ENCODE results near the gene C16orf96.
A peak's percentile ranks its signal among the peaks of the same experiment; 100 is the strongest.

The C16orf96 gene

GRCh38 chr16:4603624-4604170 is 47.6 kb downstream of the C16orf96 start:
- DNase-seq: no peak

DNA sequence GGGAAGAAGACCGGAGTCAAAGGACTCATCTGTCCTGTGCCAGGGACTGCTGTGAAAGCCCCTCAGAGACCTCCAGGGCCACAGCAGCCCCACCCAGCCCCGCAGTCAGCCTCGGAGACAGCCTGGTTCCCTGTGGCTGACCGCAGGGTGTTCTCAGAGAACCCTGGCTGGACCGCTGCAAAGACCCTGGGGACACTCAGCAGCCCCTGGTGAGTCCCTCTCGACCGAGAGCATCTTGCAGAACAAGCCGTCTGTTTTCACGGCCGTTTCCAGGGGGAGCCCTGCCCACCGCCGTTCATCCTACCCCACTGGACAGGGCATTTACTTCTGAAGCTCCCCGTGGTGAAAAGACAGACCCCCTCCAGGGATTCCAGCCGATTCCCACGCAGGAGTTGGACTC is 48.3 kb downstream of the C16orf96 start:
- DNase-seq: no peak

GRCh38 chr16:4606354-4606753 is 50.2 kb downstream of the C16orf96 start:
- no peak for DNase-seq

DNA sequence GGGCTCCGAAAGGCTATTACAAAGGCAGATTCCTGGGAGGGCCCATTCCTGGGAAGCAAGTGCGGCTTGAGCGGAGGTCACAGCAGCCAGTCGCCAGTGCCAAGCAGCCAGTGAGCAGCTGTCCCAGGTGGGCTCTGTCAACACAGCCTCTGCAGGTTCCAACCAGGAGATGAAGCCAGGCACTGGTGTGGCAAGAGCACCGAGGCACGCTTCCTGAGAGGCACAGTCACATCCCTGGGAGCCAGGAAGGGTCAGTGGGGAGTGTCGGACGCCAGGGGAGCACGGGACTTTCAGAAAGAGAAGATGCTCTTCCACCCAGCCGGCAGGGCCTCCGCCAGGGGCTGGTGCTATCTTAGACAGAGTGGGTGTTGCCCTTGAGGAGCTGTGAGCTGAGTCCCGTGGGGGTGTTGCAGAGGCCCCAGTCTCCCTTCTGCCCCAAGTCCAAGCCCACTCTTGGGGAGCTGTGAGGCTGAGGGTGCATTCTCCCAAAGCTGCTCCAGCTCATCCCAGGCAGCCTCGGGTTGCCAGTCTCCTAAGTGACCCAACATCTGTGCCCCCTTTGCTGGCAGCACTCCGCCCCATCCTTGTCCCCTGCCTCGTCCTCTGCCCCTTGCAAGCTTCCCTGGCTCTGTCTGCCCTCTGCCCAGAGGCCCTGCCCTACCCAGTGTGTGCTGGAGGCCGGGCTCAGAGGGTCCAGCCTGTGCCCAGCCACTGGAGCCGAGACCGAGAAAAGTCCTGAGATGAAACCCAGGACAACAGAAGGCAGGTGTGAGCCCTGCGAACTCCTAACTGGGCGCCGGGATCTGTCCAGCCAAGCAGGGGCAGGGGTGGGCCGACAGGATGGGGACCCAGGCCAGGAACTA is 51.9 kb downstream of the C16orf96 start:
- no peak for DNase-seq

DNA sequence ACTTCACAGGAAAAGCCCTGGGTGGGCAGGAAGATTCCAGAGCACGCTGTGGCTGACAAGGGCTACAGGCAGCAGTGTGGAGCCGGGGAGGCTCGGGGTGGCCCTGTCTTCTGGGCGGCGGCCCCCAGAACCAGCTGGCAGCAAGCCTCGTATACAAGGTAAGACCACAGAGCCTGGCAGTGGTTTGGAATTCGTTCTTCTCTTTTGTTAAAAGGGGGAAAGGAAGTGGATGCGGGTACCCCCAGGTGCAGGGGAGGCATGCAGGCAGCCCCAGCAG is 52.5 kb downstream of the C16orf96 start:
- DNase-seq: no peak

GRCh38 chr16:4609200-4610010 is 53.3 kb downstream of the C16orf96 start:
- no peak for DNase-seq

DNA sequence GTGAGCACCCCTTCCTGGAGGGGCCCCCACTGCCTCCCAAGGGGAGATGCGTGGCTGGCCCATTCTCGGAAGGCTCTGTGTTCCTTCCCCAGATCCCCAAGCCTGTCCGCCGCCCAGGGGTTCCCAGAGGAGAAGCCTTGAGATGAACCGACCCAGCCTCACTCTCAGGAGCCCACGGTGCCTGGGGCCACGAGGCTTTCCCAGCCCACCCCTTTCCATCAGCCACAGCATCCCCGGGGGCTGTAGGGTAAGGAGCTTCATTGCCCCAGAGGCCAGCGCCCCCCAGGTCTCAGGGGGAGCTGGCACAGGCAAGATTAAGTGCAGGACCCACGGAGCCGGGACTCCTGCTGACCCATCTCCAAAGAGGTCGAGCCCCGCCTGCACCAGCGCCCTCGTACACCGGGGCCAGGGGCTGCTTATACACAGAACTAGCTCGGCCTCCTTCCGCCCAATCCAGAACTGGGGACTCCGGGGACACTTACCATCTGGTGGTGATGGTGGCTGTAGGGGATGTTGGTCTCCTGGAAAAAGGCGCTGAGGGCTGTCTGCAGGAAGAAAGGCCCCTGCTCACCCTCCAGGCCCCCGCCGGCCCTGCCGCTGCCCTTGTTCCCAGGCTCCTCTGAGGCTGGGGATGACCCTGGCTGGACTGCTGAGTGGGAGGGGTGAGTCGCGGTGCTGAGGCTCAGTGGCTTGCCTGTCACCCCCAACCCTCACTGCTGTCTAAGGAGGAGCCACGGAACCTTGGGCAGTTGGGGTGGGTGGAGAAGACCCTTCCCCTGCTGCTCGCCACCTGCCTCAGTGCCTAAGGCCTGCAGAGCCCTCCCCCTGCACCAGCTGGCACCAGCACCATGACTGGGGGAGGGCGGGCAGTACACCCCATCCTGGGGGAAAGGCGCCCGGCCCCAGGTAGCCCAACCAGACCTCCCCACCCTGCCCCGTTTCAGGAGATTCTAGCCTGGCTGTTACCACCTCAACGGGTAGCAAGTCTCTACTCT is 54.2 kb downstream of the C16orf96 start:
- no peak for DNase-seq

GRCh38 chr16:4611337-4612021 is 55.3 kb downstream of the C16orf96 start:
- DNase-seq: no peak

- DNase-seq: no peak
These were observed 56.4 kb downstream of the C16orf96 start for GRCh38 chr16:4612474-4612931.

GRCh38 chr16:4612977-4613635 is 57.0 kb downstream of the C16orf96 start:
- DNase-seq: no peak

- DNase-seq: no peak
These were observed 57.8 kb downstream of the C16orf96 start for GRCh38 chr16:4613636-4614570.

GRCh38 chr16:4614571-4615383 is 58.6 kb downstream of the C16orf96 start, which contains the start of gene UBALD1:
UBALD1 (minus strand) TSS chr16:4614888; CDS start chr16:4614797, 91 bp downstream.
- peak; percentile 63 for DNase-seq

- no peak for DNase-seq
These were observed 59.4 kb downstream of the C16orf96 start for GRCh38 chr16:4615384-4616046.

DNA sequence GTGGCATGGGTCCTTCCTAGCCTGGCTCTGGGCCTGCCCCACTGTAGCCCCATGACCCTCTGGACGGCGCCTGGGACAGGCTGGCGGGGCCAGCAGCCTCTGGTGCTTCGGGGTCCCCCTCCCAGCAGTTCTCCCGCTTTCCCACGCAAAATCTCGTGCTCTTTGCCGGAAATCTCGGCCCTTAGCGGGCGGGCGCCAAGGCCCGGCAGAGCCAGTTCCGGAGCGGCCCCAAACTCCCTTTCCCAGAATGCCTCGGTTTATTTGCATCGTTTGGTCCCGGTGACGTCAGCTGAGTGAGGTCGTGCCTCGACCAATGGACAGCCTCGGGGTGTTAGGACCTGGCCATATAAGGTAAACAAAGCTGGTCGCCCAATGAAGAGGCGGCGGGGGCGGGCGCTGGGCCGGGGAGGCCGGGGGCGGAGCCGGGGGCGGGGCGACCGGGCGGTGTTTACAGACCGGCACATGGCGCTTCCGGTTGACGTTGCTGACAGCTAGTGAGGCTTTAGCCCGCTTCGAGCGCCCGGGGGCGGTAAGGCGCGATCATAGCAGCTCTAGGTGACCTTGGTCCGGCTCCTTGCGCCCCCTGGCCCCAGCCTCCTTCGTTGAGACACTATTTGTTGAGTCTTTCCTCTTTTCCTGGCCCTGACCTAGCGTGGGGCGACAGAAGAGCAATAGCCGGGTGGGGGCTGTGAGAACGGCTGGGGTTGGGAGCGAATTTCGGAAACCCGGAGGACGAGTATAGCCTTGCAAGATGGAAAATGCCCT is 60.1 kb downstream of the C16orf96 start:
- DNase-seq: peak; percentile 98

DNA sequence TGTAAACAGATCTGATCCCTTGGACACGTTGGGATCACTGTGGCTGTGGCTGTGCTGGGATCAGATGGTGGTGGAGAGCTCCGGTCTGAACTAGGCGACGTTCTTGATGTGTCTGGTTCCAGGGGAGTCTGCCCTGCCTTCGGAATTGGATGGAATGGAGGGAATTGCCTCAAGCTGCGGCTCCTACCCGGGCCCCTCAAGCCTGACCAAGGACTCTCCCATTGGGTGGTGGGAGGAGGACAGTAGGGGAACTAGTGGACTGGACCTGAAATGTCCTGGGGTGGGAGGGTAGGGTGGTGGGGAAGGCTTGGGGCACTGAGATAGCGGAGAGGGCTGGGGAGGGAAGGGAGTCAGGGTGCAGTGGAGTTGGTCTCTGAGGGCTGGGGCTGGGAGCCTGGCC is 61.7 kb downstream of the C16orf96 start:
- DNase-seq: no peak

DNA sequence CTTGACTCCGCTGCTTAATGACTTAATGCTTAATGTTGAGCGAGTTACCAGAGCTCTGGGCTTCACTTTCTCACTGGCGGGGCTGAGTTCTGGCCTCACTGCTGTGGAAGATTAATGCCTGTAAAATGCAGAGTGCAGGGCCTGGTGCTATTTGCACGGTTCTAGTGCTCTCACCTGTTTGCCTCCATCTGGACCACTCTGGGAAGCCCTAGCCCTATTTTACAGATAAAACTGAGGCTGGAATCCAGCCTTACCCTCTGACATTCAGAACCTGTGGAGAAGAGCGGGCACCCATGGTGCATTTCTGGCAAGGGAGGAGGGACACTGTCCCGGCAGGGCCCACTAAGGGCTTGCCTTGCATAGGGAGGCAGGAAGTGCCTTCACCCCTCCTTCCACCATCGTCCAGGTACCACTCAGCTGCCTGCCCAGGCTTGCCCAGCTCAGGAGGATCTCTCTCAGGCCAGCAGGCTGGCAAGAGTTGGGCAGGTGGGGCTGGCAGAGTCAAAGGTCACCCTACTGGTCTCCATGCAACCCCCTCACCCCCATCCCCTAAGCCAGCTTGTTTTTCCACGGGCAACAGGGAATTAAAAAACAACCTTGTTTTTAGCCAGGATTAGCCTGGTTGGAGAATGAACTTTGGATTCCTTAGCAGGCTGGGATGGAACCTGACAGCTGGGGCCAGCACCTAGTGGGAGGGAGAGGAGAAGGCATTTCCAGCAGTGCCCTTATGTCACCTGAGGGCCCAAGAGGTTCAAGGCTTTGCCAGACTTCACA is 62.7 kb downstream of the C16orf96 start:
- no peak for DNase-seq

DNA sequence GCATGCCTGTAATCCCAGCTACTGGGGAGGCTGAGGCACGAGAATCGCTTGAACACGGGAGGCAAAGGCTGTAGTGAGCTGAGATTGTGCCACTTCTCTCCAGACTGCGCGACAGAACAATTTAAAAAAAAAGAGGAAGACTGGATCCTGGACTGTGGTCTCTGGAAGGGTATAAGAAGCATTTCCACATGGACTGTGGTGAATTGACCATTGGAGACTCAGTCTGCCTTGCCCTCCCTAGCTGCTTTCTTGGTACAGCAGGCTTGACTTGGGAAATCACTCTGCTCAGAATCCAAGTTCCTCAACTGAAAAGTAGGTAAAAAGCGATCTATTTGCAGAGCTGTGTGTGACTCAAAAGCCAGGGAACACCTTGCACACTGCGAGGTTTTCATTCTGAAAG is 67.5 kb downstream of the C16orf96 start:
- DNase-seq: no peak

Measured in effector CD8-positive, alpha-beta T cell (primary cell).